ENCODE measurements around the gene DNAJC15. TPM values are rescaled to one million over a fixed set of nuclear protein-coding genes. Genes with fewer than 3 reads are reported as not detected.
"Not testable (repeated sequence)": the region's sequence is repeated elsewhere in the genome, so short reads cannot be mapped to it uniquely, and the experiment has no call there.

DNAJC15 gene
- polyA plus RNA-seq, 1 donor: 26.7 TPM

DNA sequence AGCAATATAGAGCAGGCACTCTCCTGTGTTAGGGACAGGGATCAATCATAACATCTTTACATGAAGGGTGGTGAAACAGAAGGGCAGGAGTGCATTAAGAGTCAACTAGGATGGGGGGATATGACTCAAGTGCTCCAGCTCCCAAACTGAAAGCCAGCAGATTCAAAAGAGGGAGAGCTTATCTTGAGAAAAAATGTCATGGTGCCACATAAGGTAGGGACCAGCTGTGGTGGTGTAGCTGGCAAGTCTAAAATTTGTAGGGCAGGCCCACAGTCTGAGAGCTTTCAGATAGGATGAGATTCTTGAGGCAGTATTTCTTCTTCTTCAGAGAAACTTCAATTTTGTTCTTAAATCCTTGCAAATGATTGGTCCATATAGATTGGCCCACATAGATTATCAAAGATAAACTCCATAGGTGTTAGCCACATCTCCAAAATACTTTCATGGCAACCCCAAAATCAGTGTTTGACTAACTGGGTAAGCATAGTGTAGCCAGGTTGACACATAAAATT is 19.1 kb downstream of the DNAJC15 start:
- Histone ChIP-seq H3K4me1 (ENCODE audit: control insufficient read depth, insufficient read depth, low read length) (peaks cover 32% of the 10 kb centered on the region), H3K27ac (ENCODE audit: low read length) (peak overlapping the region; percentile 89), H3K36me3 (ENCODE audit: control insufficient read depth, insufficient read depth, low read length) (peaks cover 4% of the 10 kb centered on the region), H3K9me3 (ENCODE audit: control insufficient read depth, low read depth, low read length) (no peaks in the 10 kb centered on the region), H3K4me3 (ENCODE audit: low read length) (no peak overlapping the region), H3K27me3 (ENCODE audit: control insufficient read depth, insufficient read depth, low read length) (no peaks in the 10 kb centered on the region)
- DNase-seq: no peak

DNA sequence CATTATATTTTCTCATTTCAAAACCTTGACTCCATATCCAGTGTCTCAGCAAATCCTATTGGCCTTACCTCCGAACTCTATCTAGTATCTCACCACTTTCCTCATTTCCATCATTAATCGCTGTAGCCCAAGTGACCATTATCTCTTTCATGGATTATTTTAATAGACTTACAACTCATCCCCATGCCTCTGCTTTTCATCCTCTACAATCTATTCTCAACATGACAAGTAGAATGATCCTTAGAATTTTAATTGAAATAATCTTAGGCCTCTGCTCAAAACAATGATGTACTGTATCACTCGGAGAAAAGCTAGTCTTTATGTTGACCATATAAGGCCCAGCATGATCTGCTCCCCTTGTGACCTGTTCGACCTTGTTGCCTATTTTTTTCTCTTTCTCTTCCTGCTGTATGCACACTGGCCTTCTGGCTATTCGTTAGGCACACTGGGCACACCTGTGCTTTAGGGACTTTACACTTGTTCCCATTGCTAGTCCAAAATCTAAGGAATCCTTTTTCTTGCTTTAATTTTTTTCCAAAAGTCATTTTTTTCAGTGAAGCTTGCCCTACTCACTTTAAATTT is 21.4 kb downstream of the DNAJC15 start:
- H3K4me1 ChIP-seq (ENCODE audit: control insufficient read depth, insufficient read depth, low read length): peaks cover 29% of the 10 kb centered on the region
- no peak for DNase-seq
- WGBS (ENCODE audit: insufficient coverage, low lambda C conversion rate): 63% methylated on average over 2 of the region's 5 CpGs

DNA sequence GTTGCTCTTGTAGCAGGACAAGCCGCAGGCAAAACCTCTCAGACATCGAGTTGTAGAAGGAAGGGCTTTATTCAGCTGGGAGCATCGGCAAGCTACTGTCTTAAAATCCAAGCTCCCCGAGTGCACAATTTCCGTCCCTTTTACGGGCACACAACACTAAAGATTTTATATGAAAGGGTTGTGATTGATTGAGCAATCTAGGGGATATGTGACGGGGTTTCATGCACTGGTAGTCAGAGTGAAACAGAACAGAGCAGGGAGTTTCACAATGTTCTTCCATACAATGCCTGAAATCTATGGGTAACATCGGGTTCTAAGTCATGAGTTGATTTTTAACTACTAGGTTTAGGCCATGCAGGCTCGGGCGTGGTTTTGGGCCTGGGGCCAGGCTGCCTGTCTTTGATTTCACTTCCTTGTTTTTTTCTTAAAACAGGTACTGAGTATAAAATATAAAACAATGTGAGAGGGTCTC is 22.0 kb downstream of the DNAJC15 start:
- 17% methylated on average over 2 of the region's 10 CpGs for WGBS (ENCODE audit: insufficient coverage, low lambda C conversion rate)
- H3K36me3 ChIP-seq (ENCODE audit: control insufficient read depth, insufficient read depth, low read length); H3K27me3 ChIP-seq (ENCODE audit: control insufficient read depth, insufficient read depth, low read length); H3K9me3 ChIP-seq (ENCODE audit: control insufficient read depth, low read depth, low read length); H3K4me3 ChIP-seq (ENCODE audit: low read length): not testable (repeated sequence)
- Histone ChIP-seq H3K27ac (ENCODE audit: low read length) (peak overlapping the region; percentile 77), H3K4me1 (ENCODE audit: control insufficient read depth, insufficient read depth, low read length) (peaks cover 27% of the 10 kb centered on the region)
- DNase-seq: peak in 1 of 2 donors; percentile 58

More for the DNA sequence above, 21.4 kb downstream of the DNAJC15 start:
- Histone ChIP-seq H3K4me3 (ENCODE audit: low read length) (no peak overlapping the region), H3K27me3 (ENCODE audit: control insufficient read depth, insufficient read depth, low read length) (no peaks in the 10 kb centered on the region), H3K9me3 (ENCODE audit: control insufficient read depth, low read depth, low read length) (no peaks in the 10 kb centered on the region), H3K27ac (ENCODE audit: low read length) (peak overlapping the region; percentile 77), H3K36me3 (ENCODE audit: control insufficient read depth, insufficient read depth, low read length) (peaks cover 4% of the 10 kb centered on the region)

DNA sequence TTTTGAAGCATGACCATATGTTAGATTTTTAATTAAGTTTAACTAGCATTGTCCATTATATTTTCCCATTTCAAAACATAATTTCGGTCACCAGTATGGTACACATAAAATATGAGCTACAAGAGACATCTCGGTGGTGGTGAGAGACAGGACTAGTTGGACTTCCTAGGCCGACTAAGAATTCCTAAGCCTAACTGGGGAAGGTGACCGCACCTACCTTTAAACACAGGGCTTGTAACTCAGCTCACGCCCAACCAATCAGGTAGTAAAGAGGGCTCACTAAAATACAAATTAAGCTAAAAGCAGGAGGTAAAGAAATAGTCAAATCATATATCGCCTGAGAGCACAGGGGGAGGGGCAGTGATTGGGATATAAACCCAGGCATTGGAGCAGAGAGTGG is 22.9 kb downstream of the DNAJC15 start:
- no peaks in the 10 kb centered on the region for H3K27me3 ChIP-seq (ENCODE audit: control insufficient read depth, insufficient read depth, low read length)
- no peak overlapping the region for H3K27ac ChIP-seq (ENCODE audit: low read length)
- H3K4me3 ChIP-seq (ENCODE audit: low read length): no peak overlapping the region
- 100% methylated on average over 1 of the region's 6 CpGs for WGBS (ENCODE audit: insufficient coverage, low lambda C conversion rate)
- peaks cover 22% of the 10 kb centered on the region for H3K4me1 ChIP-seq (ENCODE audit: control insufficient read depth, insufficient read depth, low read length)
- H3K9me3 ChIP-seq (ENCODE audit: control insufficient read depth, low read depth, low read length): no peaks in the 10 kb centered on the region
- no peak for DNase-seq
- peaks cover 4% of the 10 kb centered on the region for H3K36me3 ChIP-seq (ENCODE audit: control insufficient read depth, insufficient read depth, low read length)

DNA sequence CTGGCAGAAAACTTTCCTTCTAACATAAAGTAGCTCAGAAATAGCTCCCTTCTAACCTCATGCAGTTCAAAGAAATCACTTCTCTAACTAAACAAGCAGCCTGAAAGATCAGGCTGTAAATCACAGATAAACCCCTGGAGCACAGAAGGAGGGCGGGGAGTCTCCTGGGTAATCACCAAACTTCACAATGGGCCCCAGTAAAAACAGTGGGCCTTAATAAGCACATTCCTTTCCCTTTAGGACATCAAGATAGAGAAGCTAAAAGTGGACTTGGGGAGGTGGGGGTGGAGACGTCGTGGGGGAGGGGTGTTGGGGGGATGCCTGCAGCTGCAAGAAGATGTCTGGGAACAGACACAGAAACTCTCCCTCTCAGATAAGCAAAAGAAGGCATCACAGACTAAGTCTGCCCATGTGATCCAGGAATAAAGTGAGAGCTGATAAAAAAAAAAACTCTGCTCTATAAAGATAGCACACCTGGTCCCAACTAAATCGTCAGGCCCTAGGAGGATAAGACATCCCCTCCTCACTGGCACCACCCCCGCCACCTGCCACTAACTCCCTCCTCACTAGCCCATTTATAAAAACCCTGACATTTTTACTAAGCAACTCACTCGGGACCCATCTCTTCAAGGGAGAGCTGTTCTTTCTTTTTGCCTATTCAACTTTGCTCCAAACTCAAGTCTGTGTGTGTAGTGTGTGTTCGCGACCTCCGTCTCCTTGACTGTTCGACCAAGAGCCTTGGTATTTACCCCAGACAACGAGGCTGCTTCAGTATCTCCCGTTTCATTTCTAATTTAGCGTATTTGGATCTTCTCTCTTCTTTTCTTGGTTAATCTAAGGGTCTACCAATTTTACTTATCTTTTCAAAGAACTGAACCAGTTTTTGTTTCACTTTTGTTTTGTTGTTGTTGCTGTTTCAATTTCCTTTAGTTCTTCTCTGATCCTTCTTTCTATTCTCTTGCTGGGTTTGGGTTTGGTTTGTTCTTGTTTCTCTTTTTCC is 31.7 kb downstream of the DNAJC15 start:
- Histone ChIP-seq H3K4me1 (ENCODE audit: control insufficient read depth, insufficient read depth, low read length) (peaks cover 18% of the 10 kb centered on the region), H3K9me3 (ENCODE audit: control insufficient read depth, low read depth, low read length) (no peaks in the 10 kb centered on the region), H3K27ac (ENCODE audit: low read length) (peak overlapping the region; percentile 91), H3K36me3 (ENCODE audit: control insufficient read depth, insufficient read depth, low read length) (no peaks in the 10 kb centered on the region), H3K27me3 (ENCODE audit: control insufficient read depth, insufficient read depth, low read length) (no peaks in the 10 kb centered on the region), H3K4me3 (ENCODE audit: low read length) (peak overlapping the region; percentile 38)
- no CpG with 5 or more reads among the region's 13 CpGs for WGBS (ENCODE audit: insufficient coverage, low lambda C conversion rate)
- peak; percentile 59 to 79 for DNase-seq

DNA sequence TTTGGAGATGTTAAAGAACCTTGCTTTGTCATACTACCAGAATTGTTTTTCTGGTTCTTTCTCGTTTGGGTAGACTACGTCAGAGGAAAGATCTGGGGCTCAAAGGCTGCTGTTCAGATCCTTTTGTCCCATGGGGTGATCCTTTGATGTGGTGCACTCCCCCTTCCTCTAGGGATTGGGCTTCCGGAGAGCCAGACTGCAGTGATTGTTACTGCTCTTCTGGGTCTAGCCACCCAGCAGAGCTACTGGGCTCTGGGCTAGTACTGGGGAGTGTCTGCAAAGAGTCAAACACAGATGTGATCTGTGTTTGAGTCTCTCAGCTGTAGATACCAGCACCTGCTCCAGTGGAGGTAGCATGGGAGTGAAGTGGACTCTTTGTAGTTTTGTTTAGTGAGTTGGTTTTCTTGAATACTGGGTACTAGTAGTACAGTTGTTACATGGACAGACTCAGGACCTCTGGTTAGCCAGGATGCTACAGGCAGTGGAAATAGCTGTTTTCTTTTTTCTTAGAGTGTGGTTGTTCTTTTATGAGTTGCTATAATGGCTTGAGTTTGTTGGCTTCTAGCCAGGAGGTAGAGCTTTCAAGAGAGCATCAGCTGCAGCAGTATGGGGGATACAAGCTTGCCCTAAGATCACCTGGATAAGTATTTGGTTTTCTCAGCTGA is 34.4 kb downstream of the DNAJC15 start:
- Histone ChIP-seq H3K9me3 (ENCODE audit: control insufficient read depth, low read depth, low read length) (no peaks in the 10 kb centered on the region), H3K4me1 (ENCODE audit: control insufficient read depth, insufficient read depth, low read length) (peaks cover 18% of the 10 kb centered on the region), H3K27me3 (ENCODE audit: control insufficient read depth, insufficient read depth, low read length) (no peaks in the 10 kb centered on the region), H3K4me3 (ENCODE audit: low read length) (no peak overlapping the region), H3K36me3 (ENCODE audit: control insufficient read depth, insufficient read depth, low read length) (peaks cover 2% of the 10 kb centered on the region), H3K27ac (ENCODE audit: low read length) (no peak overlapping the region)
- no CpG with 5 or more reads among the region's 3 CpGs for WGBS (ENCODE audit: insufficient coverage, low lambda C conversion rate)
- peak in 1 of 2 donors; percentile 42 for DNase-seq

DNA sequence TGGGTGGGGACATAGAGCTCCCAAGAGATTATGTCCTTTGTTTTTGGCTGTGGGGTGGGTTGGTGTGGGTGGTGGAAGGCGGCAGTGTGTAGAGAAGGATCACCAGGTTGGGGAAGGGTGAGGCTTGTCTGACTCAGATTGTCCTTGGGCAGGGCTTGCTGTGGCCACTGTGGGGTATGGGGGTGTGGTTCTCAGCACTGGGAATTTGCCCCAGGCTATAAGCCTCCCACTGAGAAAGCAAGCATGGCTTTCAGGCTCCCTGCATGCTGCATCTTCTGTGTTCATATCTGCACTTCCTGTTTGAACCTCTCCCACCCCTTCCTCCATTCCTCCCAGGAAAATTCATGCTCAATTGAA is 34.9 kb downstream of the DNAJC15 start:
- H3K4me3 ChIP-seq (ENCODE audit: low read length): no peak overlapping the region
- H3K4me1 ChIP-seq (ENCODE audit: control insufficient read depth, insufficient read depth, low read length): peaks cover 18% of the 10 kb centered on the region
- no peaks in the 10 kb centered on the region for H3K27me3 ChIP-seq (ENCODE audit: control insufficient read depth, insufficient read depth, low read length)
- peaks cover 2% of the 10 kb centered on the region for H3K36me3 ChIP-seq (ENCODE audit: control insufficient read depth, insufficient read depth, low read length)
- no peaks in the 10 kb centered on the region for H3K9me3 ChIP-seq (ENCODE audit: control insufficient read depth, low read depth, low read length)
- DNase-seq: peak in 1 of 2 donors; percentile 38
- WGBS (ENCODE audit: insufficient coverage, low lambda C conversion rate): no CpG with 5 or more reads among the region's 1 CpG
- no peak overlapping the region for H3K27ac ChIP-seq (ENCODE audit: low read length)

DNA sequence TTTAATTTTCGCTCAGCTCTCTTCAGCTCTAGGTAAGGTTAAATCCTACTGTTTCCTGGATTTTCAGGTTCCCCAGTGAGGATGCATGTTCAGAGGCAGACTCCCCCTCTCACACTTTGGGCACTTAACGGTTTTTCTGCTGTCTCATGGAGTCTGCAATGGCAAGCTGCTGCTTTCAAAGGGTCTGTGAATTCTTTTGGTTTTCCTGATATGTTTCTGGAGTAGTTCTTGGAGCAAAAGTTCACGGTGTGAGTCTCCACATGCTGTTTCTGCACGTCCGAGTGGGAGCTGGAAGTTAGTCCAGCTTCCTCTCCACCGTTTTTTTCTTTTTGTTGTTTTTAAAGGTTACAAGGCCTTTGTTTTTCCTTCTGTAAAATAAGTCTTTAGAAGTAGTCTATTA is 35.4 kb downstream of the DNAJC15 start:
- H3K27ac ChIP-seq (ENCODE audit: low read length): no peak overlapping the region
- no peaks in the 10 kb centered on the region for H3K27me3 ChIP-seq (ENCODE audit: control insufficient read depth, insufficient read depth, low read length)
- H3K4me1 ChIP-seq (ENCODE audit: control insufficient read depth, insufficient read depth, low read length): peaks cover 15% of the 10 kb centered on the region
- H3K36me3 ChIP-seq (ENCODE audit: control insufficient read depth, insufficient read depth, low read length): peaks cover 2% of the 10 kb centered on the region
- no peak overlapping the region for H3K4me3 ChIP-seq (ENCODE audit: low read length)
- no peaks in the 10 kb centered on the region for H3K9me3 ChIP-seq (ENCODE audit: control insufficient read depth, low read depth, low read length)
- DNase-seq: no peak
- WGBS (ENCODE audit: insufficient coverage, low lambda C conversion rate): 92% methylated on average over 4 of the region's 6 CpGs

DNA sequence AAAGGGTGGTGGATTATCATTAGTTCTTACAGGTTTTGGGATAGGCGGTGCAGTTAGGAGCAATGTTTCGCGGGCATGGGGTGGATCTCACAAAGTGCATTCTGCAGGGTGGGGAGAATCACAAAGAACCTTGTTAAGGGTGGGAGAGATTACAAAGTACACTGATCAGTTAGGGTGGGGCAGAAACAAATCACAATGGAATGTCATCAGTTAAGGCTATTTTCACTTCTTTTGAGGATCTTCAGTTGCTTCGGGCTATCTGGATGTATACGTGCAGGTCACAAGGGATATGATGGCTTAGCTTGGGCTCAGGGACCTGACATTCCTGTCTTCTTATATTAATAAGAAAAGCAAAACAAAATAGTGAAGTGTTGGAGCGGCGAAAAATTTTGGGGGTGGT is 36.4 kb downstream of the DNAJC15 start:
- not testable (repeated sequence) for H3K27me3 ChIP-seq (ENCODE audit: control insufficient read depth, insufficient read depth, low read length); H3K36me3 ChIP-seq (ENCODE audit: control insufficient read depth, insufficient read depth, low read length); H3K27ac ChIP-seq (ENCODE audit: low read length); DNase-seq; H3K4me1 ChIP-seq (ENCODE audit: control insufficient read depth, insufficient read depth, low read length); H3K9me3 ChIP-seq (ENCODE audit: control insufficient read depth, low read depth, low read length); H3K4me3 ChIP-seq (ENCODE audit: low read length)
- 92% methylated on average over 2 of the region's 7 CpGs for WGBS (ENCODE audit: insufficient coverage, low lambda C conversion rate)

DNA sequence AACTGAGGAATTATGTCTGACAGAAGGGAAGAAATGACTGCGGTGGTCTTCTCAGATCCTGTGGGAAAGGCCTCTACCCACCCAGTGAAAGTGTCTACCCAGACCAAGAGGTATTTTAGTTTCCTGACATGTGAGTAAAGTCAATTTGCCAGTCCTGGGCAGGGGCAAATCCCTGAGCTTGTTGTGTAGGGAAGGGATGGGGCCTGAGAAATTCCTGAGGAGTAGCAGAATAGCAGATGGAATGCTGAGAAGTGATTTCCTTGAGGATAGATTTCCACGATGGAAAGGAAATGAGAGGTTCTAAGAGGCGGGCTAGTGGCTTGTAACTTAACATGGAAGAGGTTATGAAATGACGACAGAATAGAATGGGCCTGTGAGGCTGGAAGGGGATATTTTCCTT is 37.4 kb downstream of the DNAJC15 start:
- H3K4me3 ChIP-seq (ENCODE audit: low read length); DNase-seq; H3K4me1 ChIP-seq (ENCODE audit: control insufficient read depth, insufficient read depth, low read length); H3K27ac ChIP-seq (ENCODE audit: low read length); H3K27me3 ChIP-seq (ENCODE audit: control insufficient read depth, insufficient read depth, low read length); H3K36me3 ChIP-seq (ENCODE audit: control insufficient read depth, insufficient read depth, low read length); H3K9me3 ChIP-seq (ENCODE audit: control insufficient read depth, low read depth, low read length): not testable (repeated sequence)
- 92% methylated on average over 3 of the region's 4 CpGs for WGBS (ENCODE audit: insufficient coverage, low lambda C conversion rate)
